ENCODE data around the gene DOCK11. TPM values are rescaled to one million over a fixed set of nuclear protein-coding genes. Genes with fewer than 3 reads are reported as not detected.

The DOCK11 gene
- total and polyA plus RNA-seq, 9 of the 15 experiments (the other 6 are each of a cell fraction or from before 2014, with no cell fraction given) = 41.8 to 77.8 (median 50.9) TPM

DNA sequence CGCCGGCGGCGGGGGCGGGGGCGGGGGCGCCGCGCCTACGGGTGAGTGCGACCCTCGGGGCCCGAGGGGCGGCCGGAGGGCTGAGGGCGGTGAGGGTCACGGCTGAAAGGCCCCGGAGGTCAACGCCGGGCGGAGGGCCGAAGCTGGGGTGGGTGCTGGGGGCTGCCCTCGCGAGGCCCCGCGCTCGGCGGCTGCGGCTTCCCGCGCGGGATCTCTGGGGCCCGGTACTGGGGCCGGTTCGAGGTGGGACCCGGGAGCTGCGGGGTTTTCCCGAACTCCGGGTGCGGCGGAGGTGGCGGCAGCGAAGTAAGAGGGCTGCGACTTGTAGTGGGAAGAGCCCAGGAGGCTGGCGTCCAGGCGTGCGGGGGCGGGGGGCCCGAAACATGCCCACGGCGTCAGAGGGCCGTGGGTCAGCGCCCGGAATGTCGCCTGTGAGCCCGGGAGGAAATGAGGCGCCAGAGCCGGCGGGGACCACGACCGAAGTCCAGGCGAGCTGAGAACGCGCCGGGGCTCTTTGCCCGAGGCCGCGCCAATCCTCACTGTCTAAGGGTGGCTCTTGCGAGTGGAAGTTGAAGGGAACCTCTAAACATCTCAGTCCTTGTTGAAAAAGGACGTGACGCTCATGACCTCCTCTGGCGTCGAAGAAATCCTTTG is 232.2 kb downstream of the DOCK11 start (continued):
- TF ChIP-seq PURB (CRISPR knock-in tag; IDR thresholded peaks at IDR 0.05; ENCODE audit: low read depth) (no peak), RB1 (IDR thresholded peaks at IDR 0.05; ENCODE audit: low read depth) (0 out of 2 replicates have a peak, but pooled peaks have one; percentile 13), MYBL2 (IDR thresholded peaks at IDR 0.05; ENCODE audit: low read depth) (no peak), MYBL2 (CRISPR knock-in tag; IDR thresholded peaks at IDR 0.05; ENCODE audit: borderline replicate concordance) (no peak), ZC3H8 (IDR thresholded peaks at IDR 0.05) (no peak), ZNF589 (CRISPR knock-in tag; IDR thresholded peaks at IDR 0.05; ENCODE audit: low read depth) (no peak), ELF1 (tag; IDR thresholded peaks at IDR 0.05) (no peak), SMARCE1 (IDR thresholded peaks at IDR 0.05) (no peak), RBFOX2 (IDR thresholded peaks at IDR 0.05; ENCODE audit: low read depth, low read length) (peak; percentile 33), SRSF3 (IDR thresholded peaks at IDR 0.05; ENCODE audit: insufficient read depth, low read length) (no peak), ZNF263 (CRISPR knock-in tag; IDR thresholded peaks at IDR 0.05; ENCODE audit: borderline replicate concordance) (no peak), RUNX1 (IDR thresholded peaks at IDR 0.05; ENCODE audit: low read depth) (no peak), FOXM1 (IDR thresholded peaks at IDR 0.05; ENCODE audit: low read depth) (no peak), FOXM1 (CRISPR knock-in tag; IDR thresholded peaks at IDR 0.05; ENCODE audit: low read depth) (no peak), SRSF9 (IDR thresholded peaks at IDR 0.05; ENCODE audit: borderline replicate concordance, low read depth, low read length) (no peak), GABPA (tag; conservative IDR thresholded peaks at IDR 0.05; ENCODE audit: low read depth) (no peak)
- TF ChIP-seq, protein P1, sequence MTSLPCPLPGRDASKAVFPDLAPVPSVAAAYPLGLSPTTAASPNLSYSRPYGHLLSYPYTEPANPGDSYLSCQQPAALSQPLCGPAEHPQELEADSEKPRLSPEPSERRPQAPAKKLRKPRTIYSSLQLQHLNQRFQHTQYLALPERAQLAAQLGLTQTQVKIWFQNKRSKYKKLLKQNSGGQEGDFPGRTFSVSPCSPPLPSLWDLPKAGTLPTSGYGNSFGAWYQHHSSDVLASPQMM (CRISPR knock-in tag; IDR thresholded peaks at IDR 0.05) = no peak
- TF ChIP-seq, protein P2, sequence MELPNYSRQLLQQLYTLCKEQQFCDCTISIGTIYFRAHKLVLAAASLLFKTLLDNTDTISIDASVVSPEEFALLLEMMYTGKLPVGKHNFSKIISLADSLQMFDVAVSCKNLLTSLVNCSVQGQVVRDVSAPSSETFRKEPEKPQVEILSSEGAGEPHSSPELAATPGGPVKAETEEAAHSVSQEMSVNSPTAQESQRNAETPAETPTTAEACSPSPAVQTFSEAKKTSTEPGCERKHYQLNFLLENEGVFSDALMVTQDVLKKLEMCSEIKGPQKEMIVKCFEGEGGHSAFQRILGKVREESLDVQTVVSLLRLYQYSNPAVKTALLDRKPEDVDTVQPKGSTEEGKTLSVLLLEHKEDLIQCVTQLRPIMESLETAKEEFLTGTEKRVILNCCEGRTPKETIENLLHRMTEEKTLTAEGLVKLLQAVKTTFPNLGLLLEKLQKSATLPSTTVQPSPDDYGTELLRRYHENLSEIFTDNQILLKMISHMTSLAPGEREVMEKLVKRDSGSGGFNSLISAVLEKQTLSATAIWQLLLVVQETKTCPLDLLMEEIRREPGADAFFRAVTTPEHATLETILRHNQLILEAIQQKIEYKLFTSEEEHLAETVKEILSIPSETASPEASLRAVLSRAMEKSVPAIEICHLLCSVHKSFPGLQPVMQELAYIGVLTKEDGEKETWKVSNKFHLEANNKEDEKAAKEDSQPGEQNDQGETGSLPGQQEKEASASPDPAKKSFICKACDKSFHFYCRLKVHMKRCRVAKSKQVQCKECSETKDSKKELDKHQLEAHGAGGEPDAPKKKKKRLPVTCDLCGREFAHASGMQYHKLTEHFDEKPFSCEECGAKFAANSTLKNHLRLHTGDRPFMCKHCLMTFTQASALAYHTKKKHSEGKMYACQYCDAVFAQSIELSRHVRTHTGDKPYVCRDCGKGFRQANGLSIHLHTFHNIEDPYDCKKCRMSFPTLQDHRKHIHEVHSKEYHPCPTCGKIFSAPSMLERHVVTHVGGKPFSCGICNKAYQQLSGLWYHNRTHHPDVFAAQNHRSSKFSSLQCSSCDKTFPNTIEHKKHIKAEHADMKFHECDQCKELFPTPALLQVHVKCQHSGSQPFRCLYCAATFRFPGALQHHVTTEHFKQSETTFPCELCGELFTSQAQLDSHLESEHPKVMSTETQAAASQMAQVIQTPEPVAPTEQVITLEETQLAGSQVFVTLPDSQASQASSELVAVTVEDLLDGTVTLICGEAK (IDR thresholded peaks at IDR 0.05) = 0 out of 2 replicates have a peak, but pooled peaks have one; percentile 26
- TF ChIP-seq, protein P2 (CRISPR knock-in tag; IDR thresholded peaks at IDR 0.05) = no peak
